NB4 (cell line): ENCODE results near the gene NR1H3.
A peak's percentile ranks its signal among the peaks of the same experiment; 100 is the strongest.

Experiments used
- DNase-seq: peaks from one replicate; pipeline ENCODE4 v3.0.0; 2010; ENCODE audit warnings: low read depth
- H3K4me3 ChIP-seq: one replicate; pipeline ENCODE4 v1.5.1; 2011; ENCODE audit warnings: mild to moderate bottlenecking, low read depth, low read length, moderate library complexity
- MYC ChIP-seq: IDR thresholded peaks from 2 replicates; pipeline ENCODE4 v1.6.1; 2011; ENCODE audit warnings: low read depth, low read length
- POLR2A ChIP-seq: IDR thresholded peaks from 2 replicates; pipeline ENCODE4 v1.6.1; 2011; ENCODE audit warnings: mild to moderate bottlenecking; ENCODE audit not compliant: insufficient read length; ENCODE audit errors: extremely low read depth
- TF ChIP-seq, protein P1 (sequence below): IDR thresholded peaks from 2 replicates; pipeline ENCODE4 v1.6.1; 2011; ENCODE audit warnings: low read depth, low read length
- TF ChIP-seq, protein P2 (sequence below): IDR thresholded peaks from one replicate; pipeline ENCODE4 v1.5.1; 2012; ENCODE audit warnings: low read depth, low read length

Gene NR1H3

DNA sequence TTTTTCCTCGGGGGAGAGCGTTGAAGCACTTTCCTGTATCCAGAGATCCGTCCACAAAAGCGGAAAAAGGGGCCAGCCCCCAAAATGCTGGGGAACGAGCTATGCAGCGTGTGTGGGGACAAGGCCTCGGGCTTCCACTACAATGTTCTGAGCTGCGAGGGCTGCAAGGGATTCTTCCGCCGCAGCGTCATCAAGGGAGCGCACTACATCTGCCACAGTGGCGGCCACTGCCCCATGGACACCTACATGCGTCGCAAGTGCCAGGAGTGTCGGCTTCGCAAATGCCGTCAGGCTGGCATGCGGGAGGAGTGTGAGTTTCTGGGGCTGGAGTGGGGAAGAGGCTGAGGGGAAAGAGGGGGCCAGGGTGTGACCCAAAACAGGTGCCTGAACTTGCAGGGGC is 2.6 kb downstream of the NR1H3 start:
- TF ChIP-seq, protein P1, sequence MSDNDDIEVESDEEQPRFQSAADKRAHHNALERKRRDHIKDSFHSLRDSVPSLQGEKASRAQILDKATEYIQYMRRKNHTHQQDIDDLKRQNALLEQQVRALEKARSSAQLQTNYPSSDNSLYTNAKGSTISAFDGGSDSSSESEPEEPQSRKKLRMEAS, result no peak
- TF ChIP-seq POLR2A (no peak), MYC (no peak)
- TF ChIP-seq, protein P2, sequence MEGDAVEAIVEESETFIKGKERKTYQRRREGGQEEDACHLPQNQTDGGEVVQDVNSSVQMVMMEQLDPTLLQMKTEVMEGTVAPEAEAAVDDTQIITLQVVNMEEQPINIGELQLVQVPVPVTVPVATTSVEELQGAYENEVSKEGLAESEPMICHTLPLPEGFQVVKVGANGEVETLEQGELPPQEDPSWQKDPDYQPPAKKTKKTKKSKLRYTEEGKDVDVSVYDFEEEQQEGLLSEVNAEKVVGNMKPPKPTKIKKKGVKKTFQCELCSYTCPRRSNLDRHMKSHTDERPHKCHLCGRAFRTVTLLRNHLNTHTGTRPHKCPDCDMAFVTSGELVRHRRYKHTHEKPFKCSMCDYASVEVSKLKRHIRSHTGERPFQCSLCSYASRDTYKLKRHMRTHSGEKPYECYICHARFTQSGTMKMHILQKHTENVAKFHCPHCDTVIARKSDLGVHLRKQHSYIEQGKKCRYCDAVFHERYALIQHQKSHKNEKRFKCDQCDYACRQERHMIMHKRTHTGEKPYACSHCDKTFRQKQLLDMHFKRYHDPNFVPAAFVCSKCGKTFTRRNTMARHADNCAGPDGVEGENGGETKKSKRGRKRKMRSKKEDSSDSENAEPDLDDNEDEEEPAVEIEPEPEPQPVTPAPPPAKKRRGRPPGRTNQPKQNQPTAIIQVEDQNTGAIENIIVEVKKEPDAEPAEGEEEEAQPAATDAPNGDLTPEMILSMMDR, result no peak
- H3K4me3 ChIP-seq, result no peak overlapping the region
- DNase-seq, result no peak

DNA sequence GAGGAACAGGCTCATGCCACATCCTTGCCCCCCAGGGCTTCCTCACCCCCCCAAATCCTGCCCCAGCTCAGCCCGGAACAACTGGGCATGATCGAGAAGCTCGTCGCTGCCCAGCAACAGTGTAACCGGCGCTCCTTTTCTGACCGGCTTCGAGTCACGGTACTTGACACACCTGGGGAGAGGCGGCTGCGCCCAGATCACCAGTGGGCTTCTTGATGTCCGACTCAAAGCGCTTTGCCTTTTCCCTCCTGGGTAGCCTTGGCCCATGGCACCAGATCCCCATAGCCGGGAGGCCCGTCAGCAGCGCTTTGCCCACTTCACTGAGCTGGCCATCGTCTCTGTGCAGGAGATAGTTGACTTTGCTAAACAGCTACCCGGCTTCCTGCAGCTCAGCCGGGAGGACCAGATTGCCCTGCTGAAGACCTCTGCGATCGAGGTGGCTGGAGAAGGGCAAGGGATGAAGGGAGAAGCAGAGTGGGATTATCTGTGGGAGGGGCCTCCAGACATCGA is 3.5 kb downstream of the NR1H3 start:
- H3K4me3 ChIP-seq, result no peak overlapping the region
- no peak for DNase-seq
- no peak for TF ChIP-seq MYC
- TF ChIP-seq POLR2A, result no peak
- TF ChIP-seq, protein P1, result no peak
- TF ChIP-seq, protein P2, result no peak

DNA sequence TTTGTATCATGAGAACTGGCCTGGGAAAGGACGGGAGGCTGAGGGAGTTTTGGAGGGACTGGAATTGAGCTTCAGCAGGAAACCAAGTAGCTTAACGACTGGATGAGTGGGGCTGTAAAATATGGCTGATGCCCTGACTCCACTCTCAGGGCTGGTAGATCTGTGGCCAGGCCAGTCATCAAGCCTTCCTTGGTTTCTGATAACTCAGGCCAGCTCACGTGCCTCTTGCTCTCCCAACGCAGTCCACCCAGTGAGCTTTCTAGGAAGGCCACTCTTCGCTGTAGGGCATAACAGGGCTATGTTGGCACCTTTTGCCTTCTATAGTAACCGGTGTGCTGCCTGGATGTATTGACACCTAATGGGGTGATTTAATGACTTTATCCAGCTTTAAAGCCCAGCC is 6.3 kb downstream of the NR1H3 start:
- TF ChIP-seq, protein P2, result no peak
- TF ChIP-seq, protein P1, result no peak
- no peak for TF ChIP-seq POLR2A
- no peak for TF ChIP-seq MYC
- DNase-seq, result no peak
- no peak overlapping the region for H3K4me3 ChIP-seq

DNA sequence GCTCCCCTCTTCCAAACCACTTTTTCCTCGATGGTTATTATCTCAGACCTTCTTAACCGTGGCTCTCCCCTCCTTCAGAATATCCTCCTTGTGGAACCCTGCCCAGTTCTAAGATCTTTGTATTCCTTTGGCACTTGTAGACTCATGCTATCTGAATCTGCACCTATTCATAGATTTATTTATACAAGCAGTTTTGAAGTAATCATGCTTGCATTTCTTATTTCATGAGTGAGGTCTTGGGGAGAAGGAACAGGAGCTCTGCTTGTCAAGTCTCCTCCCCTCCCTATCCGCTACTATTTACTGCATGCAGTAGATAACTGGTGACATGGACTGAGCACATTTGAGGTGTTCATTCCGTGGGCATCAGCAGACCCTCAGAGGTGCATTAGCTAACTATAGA is 6.7 kb downstream of the NR1H3 start:
- TF ChIP-seq POLR2A (no peak), MYC (no peak)
- TF ChIP-seq, protein P1, result no peak
- TF ChIP-seq, protein P2, result no peak

DNA sequence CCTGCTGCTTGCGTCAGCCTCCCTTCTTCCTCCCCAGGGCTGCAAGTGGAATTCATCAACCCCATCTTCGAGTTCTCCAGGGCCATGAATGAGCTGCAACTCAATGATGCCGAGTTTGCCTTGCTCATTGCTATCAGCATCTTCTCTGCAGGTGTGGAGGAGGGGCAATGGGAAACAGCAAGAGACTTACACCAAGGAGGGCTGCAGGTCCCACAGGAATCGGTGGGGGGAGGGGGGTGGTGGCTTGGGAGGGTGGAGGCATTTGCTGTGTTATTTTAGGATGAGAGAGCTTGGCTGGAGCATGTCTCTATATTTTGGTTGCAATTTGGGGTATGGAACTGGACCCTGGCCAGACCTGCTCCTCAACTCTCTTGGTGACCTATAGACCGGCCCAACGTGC is 10.1 kb downstream of the NR1H3 start:
- peak overlapping the region; percentile 57 for H3K4me3 ChIP-seq
- peak; percentile 53 for DNase-seq
- TF ChIP-seq, protein P1, result no peak
- TF ChIP-seq, protein P2, result no peak
- TF ChIP-seq POLR2A, result no peak
- no peak for TF ChIP-seq MYC

More for the DNA sequence above, 6.7 kb downstream of the NR1H3 start:
- H3K4me3 ChIP-seq, result no peak overlapping the region
- no peak for DNase-seq
